ENCODE results near the gene ATG13.

DNA sequence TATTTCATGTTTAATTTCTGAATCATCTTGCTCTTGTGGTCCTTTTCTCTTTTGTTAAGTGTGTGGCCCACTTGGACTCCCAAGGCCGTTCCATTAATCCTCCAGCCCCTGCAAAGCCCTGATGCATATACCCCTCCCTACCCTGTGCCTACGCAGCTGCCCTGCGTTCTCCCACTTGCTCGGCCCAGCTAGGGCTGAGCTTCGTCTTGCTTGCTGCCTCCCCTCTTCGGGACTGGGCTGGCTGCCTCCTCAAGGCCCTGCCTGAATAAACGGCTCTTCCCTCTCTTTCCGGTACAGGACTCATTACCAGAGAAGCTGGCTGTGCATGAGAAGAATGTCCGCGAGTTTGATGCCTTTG is 54.6 kb downstream of the ATG13 start:
- TF ChIP-seq, protein P1, sequence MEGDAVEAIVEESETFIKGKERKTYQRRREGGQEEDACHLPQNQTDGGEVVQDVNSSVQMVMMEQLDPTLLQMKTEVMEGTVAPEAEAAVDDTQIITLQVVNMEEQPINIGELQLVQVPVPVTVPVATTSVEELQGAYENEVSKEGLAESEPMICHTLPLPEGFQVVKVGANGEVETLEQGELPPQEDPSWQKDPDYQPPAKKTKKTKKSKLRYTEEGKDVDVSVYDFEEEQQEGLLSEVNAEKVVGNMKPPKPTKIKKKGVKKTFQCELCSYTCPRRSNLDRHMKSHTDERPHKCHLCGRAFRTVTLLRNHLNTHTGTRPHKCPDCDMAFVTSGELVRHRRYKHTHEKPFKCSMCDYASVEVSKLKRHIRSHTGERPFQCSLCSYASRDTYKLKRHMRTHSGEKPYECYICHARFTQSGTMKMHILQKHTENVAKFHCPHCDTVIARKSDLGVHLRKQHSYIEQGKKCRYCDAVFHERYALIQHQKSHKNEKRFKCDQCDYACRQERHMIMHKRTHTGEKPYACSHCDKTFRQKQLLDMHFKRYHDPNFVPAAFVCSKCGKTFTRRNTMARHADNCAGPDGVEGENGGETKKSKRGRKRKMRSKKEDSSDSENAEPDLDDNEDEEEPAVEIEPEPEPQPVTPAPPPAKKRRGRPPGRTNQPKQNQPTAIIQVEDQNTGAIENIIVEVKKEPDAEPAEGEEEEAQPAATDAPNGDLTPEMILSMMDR (IDR thresholded peaks at IDR 0.05; ENCODE audit: low read length) = no peak
- no peak for TF ChIP-seq EZH2 (IDR thresholded peaks at IDR 0.05; ENCODE audit: borderline replicate concordance, low read length)

All from OCI-LY1 (cell line).